GM23248 (cell line): ENCODE data around the gene SIK3.

ENCODE experiments used
- EZH2 ChIP-seq: fragments of 200-600 bp; sonication (generic); IDR thresholded peaks from 2 replicates; pipeline ENCODE4 v1.6.1; 2018; ENCODE audit warnings: antibody characterized with exemption, mild to moderate bottlenecking; ENCODE audit not compliant: insufficient read depth, poor library complexity, severe bottlenecking
- EZH2phosphoT487 ChIP-seq: fragments of 200-600 bp; sonication (generic); IDR thresholded peaks from 2 replicates; pipeline ENCODE4 v1.6.1; 2018; ENCODE audit warnings: antibody characterized with exemption, moderate library complexity, mild to moderate bottlenecking, low read depth; ENCODE audit not compliant: insufficient read depth

DNA sequence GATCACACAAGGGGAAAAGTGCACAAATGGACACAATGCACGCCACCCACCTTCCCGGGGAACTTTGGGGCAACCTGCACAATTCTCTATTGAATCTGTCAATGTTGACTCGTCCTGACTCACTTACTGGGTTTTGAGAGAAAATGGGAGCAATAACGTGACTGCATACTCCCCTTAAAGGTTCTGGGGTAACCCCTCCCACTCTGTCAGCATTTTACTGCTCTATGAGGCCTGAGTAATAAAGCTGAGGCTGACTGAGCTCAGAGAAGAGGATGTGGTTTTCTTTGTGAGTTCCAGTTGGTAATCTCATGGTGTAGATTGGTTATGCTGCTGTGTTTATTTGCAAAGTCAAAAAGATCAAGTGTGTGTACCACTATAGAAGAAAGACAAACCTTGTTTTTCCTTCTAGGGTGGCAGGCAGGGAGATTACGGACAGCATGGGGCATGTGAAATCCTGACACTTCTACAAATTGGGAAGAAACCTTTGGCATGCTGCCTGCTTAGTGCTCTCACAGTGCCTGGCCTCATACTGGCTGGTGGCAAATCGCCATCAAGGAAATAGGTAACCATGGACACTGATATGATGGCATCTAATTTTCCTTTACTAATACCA is 244.7 kb downstream of the SIK3 start:
- TF ChIP-seq EZH2 (no peak), EZH2phosphoT487 (no peak)
